Right lobe of liver (tissue), 4 donors: ENCODE measurements around the gene TCAF2.
"Not testable (repeated sequence)": the region's sequence is repeated elsewhere in the genome, so short reads cannot be mapped to it uniquely, and the experiment has no call there.

ENCODE experiments used
- CTCF ChIP-seq, 4 donors: fragments of 200-600 bp in 3 of 4; fragments of 450-650 bp in 1 of 4; IDR thresholded peaks; one replicate each; pipeline versions ENCODE4 v1.5.1 to v1.8.0; 2016 to 2022; ENCODE audit warnings: antibody characterized with exemption in 4 of 4, mild to moderate bottlenecking in 2 of 4
- POLR2A ChIP-seq: fragments of 450-650 bp; IDR thresholded peaks from one replicate; pipeline ENCODE4 v1.6.1; 2017; ENCODE audit warnings: antibody characterized with exemption, mild to moderate bottlenecking
- donor health status: DM: no; HTN: no; CAD: no.
- donor health status: DM: no; HTN: no; CAD: no.
- donor health status: DM: no; HTN: yes; CAD: no.

GRCh38 chr7:143633013-143633618 lies 12.3 kb downstream of the TCAF2 start:
- not testable (repeated sequence) for TF ChIP-seq CTCF (IDR thresholded peaks at IDR 0.05); POLR2A
